Endothelial cell of umbilical vein (primary cell): ENCODE results near the gene FAM204A. TPM values are rescaled to one million over a fixed set of nuclear protein-coding genes. Genes with fewer than 3 reads are reported as not detected.

ENCODE experiments used
- BruUV-seq: library from RNA; stranded (reverse); fragments of 400-500 nt; replicated peaks from 2 replicates; lab custom pipeline; 2021; lab: Mats Ljungman, UMichigan
- CTCF ChIA-PET: fragments of 300-600, 350-600 bp; sonication (Branson Sonifier 250); formaldehyde crosslinking; loops from one replicate; lab custom pipeline; 2021; ENCODE audit warnings: antibody characterized with exemption, inconsistent platforms; lab: Charles Lee
- POLR2A ChIA-PET: fragments of 300-600, 350-600 bp; sonication (Branson Sonifier 250); formaldehyde crosslinking; loops from one replicate; lab custom pipeline; 2021; ENCODE audit warnings: antibody characterized with exemption, inconsistent platforms; lab: Charles Lee
- DNase-seq: peaks from one replicate; pipeline ENCODE4 v3.0.0-alpha.2; 2011; ENCODE audit warnings: low read depth, low spot score
- FAIRE-seq: peaks from 2 replicates; lab custom pipeline; 2011; peaks lifted over from hg19 to GRCh38; lab: Jason Lieb, UNC
- H2AFZ ChIP-seq: 2 replicates; pipeline ENCODE4 v1.6.0; 2012; ENCODE audit warnings: low read depth, low read length, control low read depth, inconsistent platforms
- H3K27ac ChIP-seq: 2 replicates; pipeline ENCODE4 v1.5.1; 2011; ENCODE audit warnings: low read depth, mild to moderate bottlenecking, control low read depth, low read length, moderate library complexity; ENCODE audit not compliant: insufficient read depth
- H3K27me3 ChIP-seq, 2 experiments: 2 replicates each; pipeline versions ENCODE4 v1.6.0 to v1.6.1; 2011; ENCODE audit warnings: low read length in 2 of 2, mixed read lengths in 1 of 2; ENCODE audit not compliant: control insufficient read depth in 2 of 2, insufficient read depth in 2 of 2
- H3K36me3 ChIP-seq, 2 experiments: 2 replicates in 1 of 2; 3 replicates in 1 of 2; pipeline ENCODE4 v1.5.1; 2011; ENCODE audit warnings: low read length in 2 of 2, mild to moderate bottlenecking in 1 of 2, moderate library complexity in 1 of 2; ENCODE audit not compliant: control insufficient read depth in 2 of 2, insufficient read depth in 2 of 2; ENCODE audit errors: extremely low read depth in 1 of 2
- H3K4me1 ChIP-seq: 3 replicates; pipeline ENCODE4 v1.5.1; 2011; ENCODE audit warnings: mild to moderate bottlenecking, low read length; ENCODE audit not compliant: control insufficient read depth, insufficient read depth; ENCODE audit errors: extremely low read depth
- H3K4me2 ChIP-seq: 2 replicates; pipeline ENCODE4 v1.6.1; 2011; ENCODE audit warnings: low read length, control low read depth, mixed read lengths; ENCODE audit not compliant: insufficient read depth
- H3K4me3 ChIP-seq, 3 experiments: fragments of 200-600 bp in 1 of 3; sonication (generic), shearing (Covaris generic) in 1 of 3; replicated peaks in 1 of 3; 2 replicates each; pipeline ENCODE4 v1.5.1; 2011 to 2016; ENCODE audit warnings: control low read depth in 3 of 3, low read length in 3 of 3, mild to moderate bottlenecking in 2 of 3, inconsistent platforms in 1 of 3, low read depth in 1 of 3, moderate library complexity in 1 of 3; ENCODE audit not compliant: insufficient read depth in 1 of 3
- H3K79me2 ChIP-seq: 2 replicates; pipeline ENCODE4 v1.6.0; 2012; ENCODE audit warnings: low read length, inconsistent platforms; ENCODE audit not compliant: control insufficient read depth, insufficient read depth
- H3K9ac ChIP-seq: replicated peaks from 2 replicates; pipeline ENCODE3; 2011; ENCODE audit warnings: low read length, control low read depth; ENCODE audit not compliant: insufficient read depth; ENCODE audit errors: extremely low read depth
- H3K9me1 ChIP-seq: replicated peaks from 3 replicates; pipeline ENCODE4 v1.6.0; 2011; ENCODE audit warnings: mild to moderate bottlenecking, low read length; ENCODE audit not compliant: control insufficient read depth, insufficient read depth; ENCODE audit errors: extremely low read depth
- H3K9me3 ChIP-seq: replicated peaks from 2 replicates; pipeline ENCODE4 v1.5.1; 2012; ENCODE audit warnings: low read length, inconsistent platforms; ENCODE audit not compliant: control insufficient read depth, insufficient read depth
- H4K20me1 ChIP-seq: replicated peaks from 2 replicates; pipeline ENCODE3; 2011; ENCODE audit warnings: mild to moderate bottlenecking, low read length; ENCODE audit not compliant: control insufficient read depth, insufficient read depth; ENCODE audit errors: extremely low read depth
- EZH2 ChIP-seq: IDR thresholded peaks from 2 replicates; pipeline ENCODE4 v1.6.1; 2012; ENCODE audit warnings: borderline replicate concordance, low read depth, mild to moderate bottlenecking, moderate library complexity, low read length, inconsistent platforms; ENCODE audit not compliant: severe bottlenecking
- FOS ChIP-seq: IDR thresholded peaks from 2 replicates; pipeline ENCODE4 v1.6.1; 2011; ENCODE audit warnings: mild to moderate bottlenecking, low read length, moderate library complexity, borderline replicate concordance; ENCODE audit not compliant: insufficient read depth
- GATA2 ChIP-seq: IDR thresholded peaks from 2 replicates; pipeline ENCODE4 v1.7.0; 2011; ENCODE audit warnings: low read depth, mild to moderate bottlenecking, moderate library complexity, mixed read lengths, low read length; ENCODE audit not compliant: insufficient read length, insufficient read depth
- JUN ChIP-seq: IDR thresholded peaks from 2 replicates; pipeline ENCODE4 v1.6.1; 2011; ENCODE audit warnings: borderline replicate concordance, low read depth; ENCODE audit not compliant: insufficient read length, insufficient read depth
- MYC ChIP-seq: IDR thresholded peaks from one replicate; pipeline ENCODE4 v1.6.1; 2011; ENCODE audit warnings: mild to moderate bottlenecking, low read depth, low read length
- POLR2A ChIP-seq: IDR thresholded peaks from 2 replicates; pipeline ENCODE4 v1.6.1; 2012; ENCODE audit warnings: low read depth, mild to moderate bottlenecking, control low read depth, low read length
- POLR2AphosphoS5 ChIP-seq: IDR thresholded peaks from 2 replicates; pipeline ENCODE4 v1.6.1; 2012; ENCODE audit warnings: low read depth, mild to moderate bottlenecking, control low read depth, low read length, moderate library complexity; ENCODE audit not compliant: insufficient read depth
- dilution Hi-C: fragments of 300-500 bp; cut with MboI; formaldehyde crosslinking; loops from one replicate; pipeline ENCODE4 v1.15.0; 2019; ENCODE audit warnings: low sequenced_read_pairs; ENCODE audit not compliant: extremely low pct_ligation_motif_present
- intact Hi-C: fragments of 100-400 bp; cut with micrococcal nuclease; formaldehyde crosslinking; loops from one replicate; pipeline ENCODE4 v1.10.0; 2022
- polyA plus RNA-seq, 4 experiments: library from polyadenylated mRNA; depleted of rRNA in 3 of 4; stranded (reverse) in 3 of 4; unstranded in 1 of 4; fragments of >200 nt; gene quantifications; 2 replicates each; pipeline versions ENCODE4 v1.2.1 to v1.2.3, GENCODE V29; 2011 to 2012; ENCODE audit warnings: missing spikeins in 1 of 4
- total RNA-seq: library from RNA; stranded (reverse); gene quantifications from 2 replicates; pipeline ENCODE4 v1.2.3, GENCODE V29; 2021
- TF ChIP-seq, protein P1 (sequence below): IDR thresholded peaks from 2 replicates; pipeline ENCODE4 v1.6.1; 2011; ENCODE audit not compliant: insufficient read depth, insufficient read length
- TF ChIP-seq, protein P2 (sequence below), 2 donors: IDR thresholded peaks; 1 replicate in 1 of 2; 2 replicates in 1 of 2; pipeline ENCODE4 v1.5.1; 2011; ENCODE audit warnings: low read length in 2 of 2, mild to moderate bottlenecking in 2 of 2, moderate library complexity in 2 of 2, control low read depth in 1 of 2, inconsistent platforms in 1 of 2, low read depth in 1 of 2; ENCODE audit not compliant: insufficient read depth in 1 of 2; ENCODE audit errors: extremely low read depth in 1 of 2

Gene FAM204A
- total and polyA plus RNA-seq, 2 donors (not counting 3 experiments of a cell fraction or from before 2014, with no cell fraction given) = 11.1 to 73.7 TPM

DNA sequence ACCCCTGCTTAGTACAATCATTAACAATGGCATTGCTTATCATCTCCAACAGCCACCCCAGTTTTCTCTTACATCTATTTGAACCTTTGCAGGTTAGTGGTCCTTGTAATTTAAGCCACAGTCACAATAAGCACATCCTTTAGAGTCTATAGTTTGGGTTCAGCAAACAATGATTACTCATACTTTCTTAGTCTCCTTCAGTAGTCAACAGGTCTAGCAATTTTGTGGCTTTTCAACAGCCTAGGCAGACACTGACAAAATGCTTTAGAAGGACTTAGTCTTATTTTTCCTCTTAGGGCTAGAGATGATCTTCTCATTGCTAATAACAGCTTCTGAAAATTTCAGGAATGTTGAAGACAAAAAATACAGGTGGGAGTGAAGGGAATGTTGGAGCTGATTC is 32.3 kb upstream of the FAM204A start:
- no peak overlapping the region for H3K4me3 ChIP-seq
- no peak for TF ChIP-seq MYC
- TF ChIP-seq JUN = no peak
- no peak for TF ChIP-seq GATA2
- TF ChIP-seq FOS = no peak
- TF ChIP-seq, protein P1, sequence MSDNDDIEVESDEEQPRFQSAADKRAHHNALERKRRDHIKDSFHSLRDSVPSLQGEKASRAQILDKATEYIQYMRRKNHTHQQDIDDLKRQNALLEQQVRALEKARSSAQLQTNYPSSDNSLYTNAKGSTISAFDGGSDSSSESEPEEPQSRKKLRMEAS = no peak
- TF ChIP-seq, protein P2, sequence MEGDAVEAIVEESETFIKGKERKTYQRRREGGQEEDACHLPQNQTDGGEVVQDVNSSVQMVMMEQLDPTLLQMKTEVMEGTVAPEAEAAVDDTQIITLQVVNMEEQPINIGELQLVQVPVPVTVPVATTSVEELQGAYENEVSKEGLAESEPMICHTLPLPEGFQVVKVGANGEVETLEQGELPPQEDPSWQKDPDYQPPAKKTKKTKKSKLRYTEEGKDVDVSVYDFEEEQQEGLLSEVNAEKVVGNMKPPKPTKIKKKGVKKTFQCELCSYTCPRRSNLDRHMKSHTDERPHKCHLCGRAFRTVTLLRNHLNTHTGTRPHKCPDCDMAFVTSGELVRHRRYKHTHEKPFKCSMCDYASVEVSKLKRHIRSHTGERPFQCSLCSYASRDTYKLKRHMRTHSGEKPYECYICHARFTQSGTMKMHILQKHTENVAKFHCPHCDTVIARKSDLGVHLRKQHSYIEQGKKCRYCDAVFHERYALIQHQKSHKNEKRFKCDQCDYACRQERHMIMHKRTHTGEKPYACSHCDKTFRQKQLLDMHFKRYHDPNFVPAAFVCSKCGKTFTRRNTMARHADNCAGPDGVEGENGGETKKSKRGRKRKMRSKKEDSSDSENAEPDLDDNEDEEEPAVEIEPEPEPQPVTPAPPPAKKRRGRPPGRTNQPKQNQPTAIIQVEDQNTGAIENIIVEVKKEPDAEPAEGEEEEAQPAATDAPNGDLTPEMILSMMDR (IDR thresholded peaks at IDR 0.05; ENCODE audit: extremely low read depth in 1 of 2, insufficient read depth in 1 of 2, low read depth in 1 of 2, low read length in 2 of 2) = no peak
- no peak for TF ChIP-seq POLR2AphosphoS5
- no peak for TF ChIP-seq EZH2
- TF ChIP-seq POLR2A = no peak
- H3K9ac ChIP-seq = no peak overlapping the region
- ChIA-PET POLR2A (no interaction called here), CTCF (no interaction called here)
- dilution Hi-C loops = no loop called here
- H3K36me3 ChIP-seq = no peaks in the 10 kb centered on the region
- no peak overlapping the region for H3K27ac ChIP-seq
- BruUV-seq = no TSS peak
- intact Hi-C loops = no loop called here
- H3K27me3 ChIP-seq = no peaks in the 10 kb centered on the region
- FAIRE-seq (no peak), DNase-seq (no peak)
- H2AFZ ChIP-seq = no peak overlapping the region
- no peaks in the 10 kb centered on the region for H3K9me3 ChIP-seq
- no peak overlapping the region for H3K4me2 ChIP-seq
- no peaks in the 10 kb centered on the region for H3K9me1 ChIP-seq
- H4K20me1 ChIP-seq = no peaks in the 10 kb centered on the region
- H3K4me1 ChIP-seq = no peaks in the 10 kb centered on the region
- no peaks in the 10 kb centered on the region for H3K79me2 ChIP-seq
